ENCODE data around the gene MINDY3.

DNA sequence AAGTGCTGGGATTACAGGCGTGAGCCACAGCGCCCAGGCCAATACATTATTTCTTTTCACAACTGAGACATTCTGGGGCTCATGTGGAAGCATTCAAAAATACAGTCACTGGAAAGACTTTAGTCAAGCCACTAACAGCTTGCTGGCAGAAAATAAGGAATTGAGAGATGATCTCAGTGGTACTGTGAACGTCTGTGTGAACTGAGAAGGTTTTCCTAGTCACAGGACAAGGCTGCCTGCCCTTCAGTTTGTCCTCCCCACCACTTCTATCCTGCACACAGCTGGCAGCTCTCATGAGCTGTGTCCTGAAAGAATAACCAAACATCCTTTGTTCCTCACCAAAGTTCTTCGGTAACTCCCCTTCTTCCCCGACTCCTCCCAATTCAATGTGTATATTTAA lies 109.3 kb downstream of the MINDY3 start:
- TF ChIP-seq TAF1 (IDR thresholded peaks at IDR 0.05; ENCODE audit: borderline replicate concordance, insufficient read depth, low read length), result no peak
- TF ChIP-seq POLR2AphosphoS5 (IDR thresholded peaks at IDR 0.05; ENCODE audit: low read depth, low read length), result no peak
- TF ChIP-seq FOXP2 (optimal IDR thresholded peaks at IDR 0.05; ENCODE audit: borderline replicate concordance, extremely low read depth, extremely low read length, insufficient read depth), result no peak
- no peak for TF ChIP-seq SIN3A (IDR thresholded peaks at IDR 0.05; ENCODE audit: borderline replicate concordance, insufficient read depth, low read length)
- TF ChIP-seq, protein P1, sequence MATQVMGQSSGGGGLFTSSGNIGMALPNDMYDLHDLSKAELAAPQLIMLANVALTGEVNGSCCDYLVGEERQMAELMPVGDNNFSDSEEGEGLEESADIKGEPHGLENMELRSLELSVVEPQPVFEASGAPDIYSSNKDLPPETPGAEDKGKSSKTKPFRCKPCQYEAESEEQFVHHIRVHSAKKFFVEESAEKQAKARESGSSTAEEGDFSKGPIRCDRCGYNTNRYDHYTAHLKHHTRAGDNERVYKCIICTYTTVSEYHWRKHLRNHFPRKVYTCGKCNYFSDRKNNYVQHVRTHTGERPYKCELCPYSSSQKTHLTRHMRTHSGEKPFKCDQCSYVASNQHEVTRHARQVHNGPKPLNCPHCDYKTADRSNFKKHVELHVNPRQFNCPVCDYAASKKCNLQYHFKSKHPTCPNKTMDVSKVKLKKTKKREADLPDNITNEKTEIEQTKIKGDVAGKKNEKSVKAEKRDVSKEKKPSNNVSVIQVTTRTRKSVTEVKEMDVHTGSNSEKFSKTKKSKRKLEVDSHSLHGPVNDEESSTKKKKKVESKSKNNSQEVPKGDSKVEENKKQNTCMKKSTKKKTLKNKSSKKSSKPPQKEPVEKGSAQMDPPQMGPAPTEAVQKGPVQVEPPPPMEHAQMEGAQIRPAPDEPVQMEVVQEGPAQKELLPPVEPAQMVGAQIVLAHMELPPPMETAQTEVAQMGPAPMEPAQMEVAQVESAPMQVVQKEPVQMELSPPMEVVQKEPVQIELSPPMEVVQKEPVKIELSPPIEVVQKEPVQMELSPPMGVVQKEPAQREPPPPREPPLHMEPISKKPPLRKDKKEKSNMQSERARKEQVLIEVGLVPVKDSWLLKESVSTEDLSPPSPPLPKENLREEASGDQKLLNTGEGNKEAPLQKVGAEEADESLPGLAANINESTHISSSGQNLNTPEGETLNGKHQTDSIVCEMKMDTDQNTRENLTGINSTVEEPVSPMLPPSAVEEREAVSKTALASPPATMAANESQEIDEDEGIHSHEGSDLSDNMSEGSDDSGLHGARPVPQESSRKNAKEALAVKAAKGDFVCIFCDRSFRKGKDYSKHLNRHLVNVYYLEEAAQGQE (IDR thresholded peaks at IDR 0.05; ENCODE audit: insufficient read depth in 1 of 2, low read depth in 2 of 2, low read length in 2 of 2), result no peak

All from PFSK-1 (cell line).